GM19328 (cell line): ENCODE data around the gene KLC1.

Experiments
- ATAC-seq: cut with Tn5 transposase; IDR thresholded peaks from one replicate; pipeline ENCODE4 v1.9.1; 2021; ENCODE audit warnings: mild to moderate bottlenecking, moderate library complexity; ENCODE audit not compliant: unreplicated experiment

The KLC1 gene

DNA sequence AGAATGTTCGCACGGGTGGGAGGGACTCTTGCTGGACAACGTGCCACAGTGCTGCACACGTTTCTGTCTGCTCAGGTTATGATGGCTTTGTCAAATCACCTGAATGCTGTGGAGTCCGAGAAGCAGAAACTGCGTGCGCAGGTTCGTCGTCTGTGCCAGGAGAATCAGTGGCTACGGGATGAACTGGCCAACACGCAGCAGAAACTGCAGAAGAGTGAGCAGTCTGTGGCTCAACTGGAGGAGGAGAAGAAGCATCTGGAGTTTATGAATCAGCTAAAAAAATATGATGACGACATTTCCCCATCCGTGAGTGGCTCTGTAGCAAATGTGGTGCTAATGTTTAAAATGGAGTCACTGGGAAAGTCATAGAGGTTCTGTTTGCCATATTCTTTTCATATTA is 28.5 kb downstream of the KLC1 start:
- no peak for ATAC-seq

GRCh38 chr14:103659631-103660030 is 30.6 kb downstream of the KLC1 start:
- ATAC-seq: no peak

DNA sequence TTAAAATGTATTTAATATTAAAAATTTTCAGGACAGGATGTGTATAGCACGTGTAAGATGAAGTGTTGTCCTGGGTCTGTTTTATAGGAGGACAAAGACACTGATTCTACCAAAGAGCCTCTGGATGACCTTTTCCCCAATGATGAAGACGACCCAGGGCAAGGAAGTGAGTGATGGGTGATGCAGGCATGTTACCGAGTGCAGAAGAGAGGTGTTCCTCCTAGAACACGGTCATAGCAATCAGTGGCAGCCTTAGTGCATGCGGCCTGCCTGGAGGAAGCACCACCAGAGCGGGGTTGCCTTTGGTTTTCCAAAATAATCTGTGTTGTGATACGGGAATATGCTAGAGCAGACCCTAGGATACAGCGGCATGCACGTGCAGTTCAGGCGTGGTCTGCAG is 33.0 kb downstream of the KLC1 start:
- ATAC-seq: no peak

DNA sequence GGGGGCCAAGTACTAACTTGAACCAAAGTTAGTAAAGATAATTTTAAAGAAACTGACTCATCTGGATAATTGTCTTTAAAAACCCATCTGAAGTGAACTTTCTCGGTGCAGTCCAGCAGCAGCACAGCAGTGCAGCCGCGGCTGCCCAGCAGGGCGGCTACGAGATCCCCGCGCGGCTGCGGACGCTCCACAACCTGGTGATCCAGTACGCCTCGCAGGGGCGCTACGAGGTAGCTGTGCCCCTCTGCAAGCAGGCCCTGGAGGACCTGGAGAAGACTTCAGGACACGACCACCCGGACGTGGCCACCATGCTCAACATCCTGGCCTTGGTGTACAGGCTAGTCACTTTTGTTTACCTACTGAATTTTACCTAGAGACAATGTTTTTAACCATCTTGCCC is 33.6 kb downstream of the KLC1 start:
- no peak for ATAC-seq

DNA sequence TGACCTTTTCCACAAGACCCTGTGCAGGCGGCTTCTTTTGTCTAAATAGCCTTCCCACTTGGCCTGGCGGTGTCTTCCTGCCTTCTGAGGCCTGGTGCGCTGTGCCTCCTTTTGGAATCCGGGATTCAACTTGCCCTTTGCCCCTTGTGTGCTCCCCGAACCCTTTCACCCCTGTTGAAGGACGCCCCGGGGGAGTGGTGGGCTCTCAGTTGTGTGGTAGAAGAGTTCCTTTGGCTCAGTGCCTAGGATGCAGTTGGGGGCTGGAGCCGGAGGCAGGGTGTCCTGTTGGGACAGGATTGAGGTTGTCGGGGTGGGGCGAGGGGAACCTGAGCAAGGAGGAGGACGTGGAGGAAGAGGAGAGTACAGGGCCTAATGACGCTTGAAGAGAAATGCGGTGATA is 34.5 kb downstream of the KLC1 start:
- no peak for ATAC-seq

DNA sequence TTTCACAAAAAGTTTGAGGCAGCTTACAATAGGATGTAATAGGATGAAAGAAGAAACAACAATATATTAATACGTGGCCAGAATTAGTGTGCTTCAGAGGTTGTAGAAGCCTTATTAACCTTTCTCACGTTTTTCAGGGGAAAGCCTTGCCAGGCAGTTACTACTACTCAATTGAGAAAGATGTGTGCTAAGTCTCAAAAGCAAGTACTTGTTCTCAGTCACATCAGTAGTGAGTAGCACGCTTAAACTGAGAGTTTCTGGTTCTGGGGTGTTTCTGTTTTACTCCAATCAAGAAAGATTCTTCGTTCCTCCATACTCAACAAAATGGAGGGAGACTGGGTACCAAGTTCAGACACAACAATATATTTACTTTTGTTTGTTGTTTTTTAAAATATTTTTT is 38.7 kb downstream of the KLC1 start:
- ATAC-seq: no peak

DNA sequence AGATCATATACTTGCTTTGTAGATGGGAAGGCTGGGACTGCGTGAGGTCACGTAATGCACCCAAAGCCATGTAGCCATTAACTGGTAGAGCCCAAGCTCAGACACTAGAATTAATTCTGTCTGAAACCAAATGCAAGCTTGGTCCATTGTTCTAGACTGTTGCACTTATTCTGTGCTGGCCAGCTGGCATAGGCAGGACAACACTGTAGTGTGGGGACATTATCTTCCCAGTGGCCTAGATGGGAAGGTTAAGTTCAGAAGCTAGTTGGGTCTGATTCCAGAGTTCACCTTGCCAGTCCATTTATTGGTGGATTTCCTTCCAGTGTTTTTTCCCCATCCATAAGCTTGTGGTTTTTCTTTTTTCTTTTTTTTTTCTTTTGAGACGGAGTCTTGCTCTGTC is 39.1 kb downstream of the KLC1 start:
- ATAC-seq: no peak

DNA sequence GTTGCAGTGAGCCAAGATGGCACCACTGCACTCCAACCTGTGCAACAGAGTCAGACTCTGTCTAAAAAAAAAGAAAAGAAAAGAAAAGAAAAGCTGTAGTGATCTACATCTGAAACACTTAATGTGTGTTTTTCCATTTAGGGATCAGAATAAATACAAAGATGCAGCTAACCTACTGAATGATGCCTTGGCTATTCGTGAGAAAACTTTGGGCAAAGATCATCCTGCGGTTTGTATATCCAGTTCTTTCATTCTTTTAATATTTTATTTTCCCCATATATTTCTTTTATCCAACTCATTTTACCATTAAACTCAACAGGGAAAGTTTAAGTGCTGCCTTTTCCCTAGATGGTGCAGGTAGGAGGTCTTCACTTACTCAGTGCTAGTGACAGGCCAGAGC is 40.4 kb downstream of the KLC1 start:
- no peak for ATAC-seq

GRCh38 chr14:103671911-103672310 is 42.9 kb downstream of the KLC1 start:
- no peak for ATAC-seq

GRCh38 chr14:103675957-103676356 is 46.9 kb downstream of the KLC1 start:
- no peak for ATAC-seq

- ATAC-seq: no peak
Measured at GRCh38 chr14:103676881-103677675, 48.1 kb downstream of the KLC1 start.

- peak; percentile 76 for ATAC-seq
Measured at GRCh38 chr14:103679351-103679750, 50.3 kb downstream of the KLC1 start.

DNA sequence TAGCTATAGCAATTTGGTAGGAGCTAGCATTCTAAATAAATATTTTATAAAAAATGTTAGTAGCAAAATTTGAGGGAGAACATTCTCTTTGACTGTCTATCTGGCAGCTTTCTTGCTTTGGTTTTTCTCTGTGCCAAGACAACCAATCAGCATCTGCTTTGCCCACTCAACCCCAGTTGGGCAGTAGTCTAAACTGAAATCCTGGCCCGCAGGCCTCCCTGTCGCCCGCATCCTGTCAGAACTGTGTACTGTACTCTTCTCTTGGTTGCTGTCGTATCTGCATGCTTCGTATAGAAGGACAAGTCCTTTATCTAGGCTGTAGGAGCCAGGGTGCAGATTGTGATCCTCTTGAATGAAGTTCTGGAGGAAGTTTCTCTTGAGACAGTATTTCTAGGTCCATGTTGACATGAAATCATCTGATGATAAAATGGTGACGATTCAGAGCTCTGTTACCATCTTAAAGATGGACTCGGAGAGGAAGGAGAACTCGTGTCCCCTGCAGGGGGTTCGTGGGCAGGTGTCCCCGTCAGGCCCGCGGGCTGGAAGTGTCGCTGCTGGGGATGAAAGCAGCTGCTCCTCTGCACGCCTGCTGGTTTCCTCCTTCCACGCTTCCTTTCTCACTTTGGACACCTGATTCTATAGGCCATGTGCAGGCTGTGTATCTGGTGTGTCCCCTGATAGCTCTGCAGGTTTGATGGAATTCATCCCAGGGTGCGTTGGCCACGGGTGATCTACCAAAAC is 51.6 kb downstream of the KLC1 start:
- ATAC-seq: no peak

DNA sequence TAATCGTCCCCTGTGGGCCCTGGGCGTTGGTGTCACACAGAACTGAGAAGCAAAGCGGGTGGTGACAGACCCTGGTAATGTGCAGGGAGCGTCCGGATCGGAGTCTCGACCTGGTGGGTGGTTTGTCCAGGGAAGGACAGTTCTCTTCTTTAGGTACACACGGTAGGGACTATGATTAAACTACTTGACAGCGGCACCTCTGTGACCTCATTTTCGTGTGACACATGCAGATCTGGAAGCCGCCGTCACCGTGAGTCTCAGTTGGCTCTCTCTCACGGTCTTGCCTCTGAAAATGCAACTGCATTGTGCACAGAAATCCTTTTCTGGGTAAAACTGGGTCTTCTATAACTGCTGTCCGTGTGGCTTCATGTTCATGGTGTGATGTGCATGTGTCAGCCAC is 54.1 kb downstream of the KLC1 start:
- no peak for ATAC-seq

DNA sequence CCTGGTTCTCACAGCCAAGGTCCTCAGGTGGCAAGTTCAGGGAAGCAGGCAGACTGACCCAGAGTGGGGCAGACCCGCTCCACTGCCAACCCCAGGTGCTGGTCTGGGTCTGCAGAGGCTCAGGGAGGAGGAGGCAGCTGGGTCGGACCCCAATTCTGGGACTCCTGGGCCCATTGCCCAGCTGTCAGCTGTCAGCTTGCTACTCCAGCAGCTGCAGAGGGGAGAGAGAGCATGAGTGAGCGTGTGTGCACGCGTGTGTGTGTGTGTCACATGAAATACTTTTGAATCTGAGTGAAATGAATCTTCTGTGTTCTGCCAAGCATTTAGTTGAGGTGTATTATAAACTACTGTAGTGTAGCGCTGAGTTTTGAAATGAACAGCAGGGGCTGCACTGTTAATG is 55.5 kb downstream of the KLC1 start:
- no peak for ATAC-seq

- ATAC-seq: no peak
Measured at GRCh38 chr14:103684871-103685270, 55.9 kb downstream of the KLC1 start.

DNA sequence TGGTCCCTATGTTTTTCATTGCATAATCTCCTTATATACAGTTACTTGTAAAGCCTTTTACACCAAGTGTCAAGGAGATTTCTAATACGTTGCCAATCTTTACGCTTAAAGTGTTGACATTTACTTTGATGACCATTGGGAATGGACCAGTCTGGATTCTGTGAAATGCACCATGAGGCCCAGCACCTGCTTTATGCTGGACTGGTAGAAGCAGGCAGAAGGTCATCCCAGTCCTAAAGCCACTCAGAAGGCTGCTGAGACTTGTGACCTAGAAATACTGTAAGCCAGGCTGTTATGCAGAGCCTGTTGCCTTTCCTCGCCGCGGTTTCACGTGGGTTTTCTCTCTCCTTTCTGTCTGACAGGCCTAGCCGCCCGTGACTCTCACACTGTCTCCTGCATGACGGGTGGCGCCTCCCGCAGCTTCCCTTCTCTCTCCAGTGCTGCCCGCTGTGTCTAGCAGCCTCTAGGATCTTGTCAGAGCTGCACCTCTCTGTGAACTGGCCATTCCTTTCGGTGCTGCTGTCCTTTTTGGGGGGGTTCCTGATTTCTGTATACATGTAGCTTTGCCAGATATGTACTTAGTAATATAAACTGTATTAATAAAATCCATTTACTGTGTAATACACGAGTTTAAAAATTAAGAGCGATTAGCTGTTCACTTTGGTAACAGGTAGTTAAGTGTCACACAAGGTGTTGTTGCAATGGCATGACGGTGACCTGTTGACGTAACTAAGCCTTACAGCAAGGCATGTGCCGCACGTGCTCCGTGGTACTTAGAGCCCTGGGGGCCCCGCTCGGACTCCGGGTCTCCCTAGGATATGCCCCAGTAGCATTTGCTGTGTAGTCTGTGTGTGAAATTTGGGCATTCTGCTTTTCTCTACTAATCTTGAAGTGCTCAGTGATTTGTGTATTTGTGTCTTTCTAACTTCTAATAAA is 56.5 kb downstream of the KLC1 start:
- no peak for ATAC-seq

DNA sequence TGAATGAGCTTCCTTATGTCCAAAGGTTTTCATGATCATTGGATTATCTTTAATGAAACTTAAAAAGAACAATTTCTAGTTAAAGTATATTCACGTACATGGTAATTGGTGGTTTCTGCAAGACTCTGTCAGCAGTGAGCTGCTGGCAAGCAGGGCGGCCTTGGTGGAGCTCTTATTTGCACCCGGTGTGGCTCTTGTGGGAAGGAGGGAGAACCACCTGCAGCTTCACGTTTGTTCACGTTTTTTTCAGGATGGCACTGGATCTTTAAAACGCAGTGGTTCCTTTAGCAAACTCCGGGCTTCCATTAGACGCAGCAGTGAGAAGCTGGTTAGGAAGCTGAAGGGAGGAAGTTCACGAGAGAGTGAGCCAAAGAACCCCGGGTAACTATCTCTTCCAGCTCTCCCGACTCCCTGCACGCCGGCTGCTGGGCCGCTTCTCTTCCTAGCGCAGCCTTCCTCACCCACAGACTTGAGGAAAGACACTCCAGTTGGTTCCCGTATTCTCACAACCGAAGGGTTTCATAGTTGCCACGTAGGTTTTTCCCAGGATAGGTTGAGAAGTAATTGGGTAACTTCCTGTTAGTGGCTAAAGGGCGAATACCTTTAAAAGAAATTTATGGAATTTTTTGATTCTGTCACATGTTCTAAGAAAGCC is 57.9 kb downstream of the KLC1 start:
- no peak for ATAC-seq

DNA sequence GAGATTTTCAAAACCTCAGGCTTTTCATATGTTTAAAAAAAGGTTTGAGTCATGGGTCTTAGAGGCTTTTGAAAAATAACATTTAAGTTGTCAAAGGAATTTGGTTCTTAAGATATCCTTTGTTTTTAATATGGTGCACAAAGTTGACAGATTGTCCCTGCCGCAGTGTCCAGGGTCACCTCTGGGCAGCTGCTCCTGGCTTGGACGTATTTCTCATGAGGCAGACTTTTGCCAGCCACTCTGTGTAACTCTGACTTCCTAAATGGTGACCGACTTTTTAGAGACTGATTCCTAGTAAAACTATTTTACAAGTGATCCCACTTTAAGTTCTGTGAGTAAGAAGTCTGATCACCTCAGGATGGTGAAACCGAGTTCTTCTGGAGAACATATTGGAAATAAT is 58.7 kb downstream of the KLC1 start:
- ATAC-seq: no peak

DNA sequence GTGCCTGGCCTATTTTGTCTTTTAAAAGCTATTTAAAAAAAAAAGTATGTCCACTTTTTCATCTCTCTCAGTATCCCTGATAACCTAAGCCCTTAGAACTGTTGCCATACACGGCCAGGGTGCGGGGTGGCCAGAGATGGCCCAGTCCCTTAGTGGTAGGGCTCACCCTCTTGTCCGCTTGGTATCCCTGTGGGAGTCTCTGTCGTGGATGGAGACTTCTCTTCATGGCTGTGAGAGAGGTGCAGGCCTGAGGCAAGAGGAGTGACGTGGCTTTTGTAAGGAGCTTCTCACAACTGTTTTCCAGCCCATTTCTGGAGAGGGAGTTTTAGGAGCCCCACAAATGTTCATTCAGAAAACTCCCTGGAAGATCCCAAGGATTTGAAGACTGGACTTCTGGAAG is 59.4 kb downstream of the KLC1 start:
- no peak for ATAC-seq
